Fibroblast of villous mesenchyme (primary cell): ENCODE measurements around the gene CNTN6. TPM values are rescaled to one million over a fixed set of nuclear protein-coding genes. Genes with fewer than 3 reads are reported as not detected.

Experiments
- DNase-seq: peaks from one replicate; pipeline ENCODE4 v3.0.0-alpha.2; 2010; ENCODE audit warnings: low read depth
- H3K4me3 ChIP-seq: 2 replicates; pipeline ENCODE4 v1.5.1; 2011; ENCODE audit warnings: low read depth, mild to moderate bottlenecking, low read length
- CTCF ChIP-seq: IDR thresholded peaks from 2 replicates; pipeline ENCODE4 v1.5.1; 2012; ENCODE audit warnings: low read depth, mild to moderate bottlenecking, low read length; ENCODE audit not compliant: insufficient read depth
- total RNA-seq: library from RNA; depleted of rRNA; stranded (reverse); fragments of >200 nt; gene quantifications from 2 replicates; pipeline ENCODE4 v1.2.3, GENCODE V29; 2012

The CNTN6 gene
- total RNA-seq, 1 donor, result under 0.01 TPM

- no peak for DNase-seq
- H3K4me3 ChIP-seq, result no peak overlapping the region
- no peak for TF ChIP-seq CTCF
Observed at GRCh38 chr3:1227111-1227510, 134.3 kb downstream of the CNTN6 start.

- H3K4me3 ChIP-seq, result no peak overlapping the region
- no peak for TF ChIP-seq CTCF
- DNase-seq, result no peak
Observed at GRCh38 chr3:1228289-1228688, 135.5 kb downstream of the CNTN6 start.

GRCh38 chr3:1230920-1231319, 138.1 kb downstream of the CNTN6 start:
- no peak for DNase-seq
- H3K4me3 ChIP-seq, result no peak overlapping the region
- no peak for TF ChIP-seq CTCF

GRCh38 chr3:1232276-1232675, 139.5 kb downstream of the CNTN6 start:
- H3K4me3 ChIP-seq, result no peak overlapping the region
- TF ChIP-seq CTCF, result no peak
- DNase-seq, result no peak

GRCh38 chr3:1235526-1236120, 142.8 kb downstream of the CNTN6 start:
- H3K4me3 ChIP-seq, result no peak overlapping the region
- no peak for DNase-seq
- no peak for TF ChIP-seq CTCF

- H3K4me3 ChIP-seq, result no peak overlapping the region
- DNase-seq, result no peak
- no peak for TF ChIP-seq CTCF
Observed at GRCh38 chr3:1251282-1252060, 158.6 kb downstream of the CNTN6 start.
